Measurements from ENCODE around the gene RIN3.

RIN3 gene

DNA sequence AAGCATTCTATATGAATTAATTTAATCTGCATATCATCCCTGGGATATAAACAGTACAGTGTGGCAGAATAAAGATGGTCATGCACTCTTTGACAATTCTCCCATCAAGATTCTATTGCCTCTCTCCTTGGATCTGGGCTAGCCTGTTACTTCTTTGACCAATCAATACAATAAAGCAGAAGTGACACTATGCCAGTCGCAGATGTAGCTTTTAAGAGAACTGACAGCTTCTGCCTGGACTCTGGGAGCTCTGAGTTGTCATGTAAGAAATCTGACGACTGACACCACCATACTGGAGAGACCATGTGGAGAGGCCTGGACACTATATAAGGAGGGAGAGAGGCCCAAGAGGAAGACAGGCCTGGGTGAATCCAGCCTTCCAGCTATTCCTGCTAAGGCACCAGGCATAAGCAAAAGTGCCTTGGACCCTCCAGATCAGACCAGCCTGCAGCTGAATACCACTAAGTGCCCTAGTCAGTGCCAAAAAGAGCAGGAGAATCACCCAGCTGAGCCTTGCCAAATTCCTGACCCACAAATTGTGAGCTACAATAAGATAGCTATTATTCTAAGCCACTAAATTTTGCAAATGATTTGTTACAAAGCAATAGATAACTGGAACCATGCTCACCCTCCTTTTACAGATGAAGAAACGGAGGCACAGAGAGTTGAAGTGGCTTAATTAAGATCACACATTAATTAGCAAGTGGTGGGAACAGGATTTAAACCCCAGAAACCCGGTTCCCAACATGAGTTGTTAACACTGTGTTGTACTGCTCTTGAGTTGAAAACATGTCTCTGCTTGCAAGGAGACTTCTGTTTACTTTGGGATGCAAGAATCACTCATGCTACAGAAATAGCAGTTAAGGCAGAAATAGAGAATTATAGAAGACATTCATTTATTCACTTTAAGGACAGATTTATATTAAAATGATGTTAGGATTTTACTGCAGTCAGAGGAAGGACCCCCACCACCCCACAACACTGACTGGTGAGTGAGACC, 84.6 kb downstream of the RIN3 start:
- DNase-seq (ENCODE audit: low read depth in 2 of 2) = no peak

DNA sequence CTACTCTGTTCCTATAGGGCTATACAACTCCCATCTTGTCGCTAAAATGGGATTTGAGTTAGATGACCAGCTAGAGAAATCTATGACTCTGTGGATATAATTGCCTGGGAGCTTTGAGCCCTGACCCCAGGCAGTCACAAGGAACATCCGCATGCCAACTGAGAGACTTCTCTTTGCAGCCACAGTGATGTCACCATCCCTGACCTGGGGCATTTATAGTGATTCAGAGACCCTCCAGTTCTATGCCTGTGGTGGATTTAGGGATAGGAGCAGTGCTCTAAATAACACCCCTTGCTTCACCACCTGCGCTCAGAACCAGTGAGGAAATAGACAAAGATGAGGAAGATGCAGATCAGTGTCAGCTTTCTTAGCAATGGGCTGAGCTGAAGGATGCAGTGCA, 86.2 kb downstream of the RIN3 start:
- DNase-seq (ENCODE audit: low read depth in 2 of 2) = no peak

DNA sequence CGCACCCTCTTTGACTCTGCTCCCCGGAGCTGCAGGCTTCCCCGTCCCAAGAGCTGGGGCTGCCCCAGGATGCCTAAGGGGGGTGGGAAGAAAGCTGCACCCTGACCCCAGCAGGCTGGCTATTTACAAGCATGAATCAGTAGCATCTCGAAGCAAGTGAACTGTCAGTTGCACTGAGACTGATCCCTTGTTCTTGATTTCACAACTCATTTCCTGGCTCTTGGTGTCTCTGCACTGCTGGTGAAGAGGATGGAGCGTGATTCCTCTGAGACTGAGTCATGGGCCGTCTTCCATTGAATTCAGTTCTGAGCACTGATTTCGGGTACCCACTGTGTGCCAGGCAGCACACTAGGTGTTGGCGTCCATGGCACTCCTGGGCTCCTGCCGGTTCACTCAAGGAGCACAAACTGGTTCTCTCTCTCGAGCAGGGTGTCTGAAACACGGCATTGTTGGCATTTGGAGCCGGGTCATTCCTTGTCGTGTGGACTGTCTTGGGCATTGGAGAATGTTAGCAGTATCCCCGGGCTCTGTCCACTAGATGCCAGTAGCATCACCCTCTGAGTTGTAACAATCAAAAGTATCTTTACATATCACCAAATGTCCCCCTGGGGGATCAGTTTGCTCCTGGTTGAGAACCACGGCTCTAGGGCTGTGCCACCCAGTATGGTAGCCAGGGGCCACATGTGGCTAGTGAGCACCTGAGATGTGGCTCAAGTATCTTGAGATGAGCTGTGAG, 86.9 kb downstream of the RIN3 start:
- peak; percentile 51 to 52 for DNase-seq (ENCODE audit: low read depth in 2 of 2)

- DNase-seq (ENCODE audit: low read depth in 2 of 2) = no peak
Observed at GRCh38 chr14:92601131-92601710, 87.6 kb downstream of the RIN3 start.

- DNase-seq (ENCODE audit: low read depth in 2 of 2) = no peak
Observed at GRCh38 chr14:92601757-92602417, 88.3 kb downstream of the RIN3 start.

DNA sequence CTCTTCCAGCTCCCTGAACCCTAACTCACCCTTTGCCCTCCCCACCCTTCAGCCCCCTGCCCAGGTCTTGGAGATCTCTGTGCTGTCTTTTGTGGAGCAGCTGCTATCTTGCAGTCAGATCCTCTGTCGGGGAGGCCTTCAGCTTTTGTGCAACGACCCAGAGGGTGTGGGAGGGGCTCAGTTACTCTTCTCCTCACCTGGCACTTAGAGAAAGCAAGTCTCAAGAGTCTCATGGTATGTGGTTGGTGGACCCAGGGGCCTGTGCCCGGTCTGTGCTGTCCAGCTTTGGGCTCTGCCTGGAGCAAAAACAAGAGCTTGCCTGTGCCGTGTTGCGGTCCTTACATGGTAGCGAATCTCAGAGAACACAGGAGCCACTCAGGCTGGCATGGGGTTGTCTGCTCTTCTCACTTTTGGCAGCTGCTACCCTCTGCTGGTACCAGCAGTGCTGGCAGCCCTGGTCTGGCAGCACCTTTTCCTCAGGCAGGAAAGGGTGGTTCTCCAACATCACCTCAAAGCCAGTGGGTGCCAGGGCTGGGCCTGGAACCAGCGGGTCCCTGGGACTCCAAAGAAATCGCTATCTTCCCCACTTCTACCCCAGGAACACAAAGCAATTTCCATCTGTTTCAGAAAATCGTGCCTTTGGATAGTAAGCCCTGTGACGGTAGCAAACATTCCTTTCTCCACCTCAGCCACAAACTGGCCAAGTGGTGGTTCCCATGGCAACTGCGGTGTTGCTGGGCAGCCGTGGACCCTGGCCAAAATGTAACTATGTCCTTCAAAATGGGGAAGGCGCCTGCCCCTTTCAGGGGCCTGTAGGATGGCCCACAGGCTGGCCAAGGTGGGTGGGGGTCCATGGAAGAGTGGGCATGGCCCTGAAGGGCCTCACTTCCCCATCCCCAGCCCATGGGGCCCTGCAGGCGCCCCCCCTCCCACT, 90.0 kb downstream of the RIN3 start:
- peak; percentile 49 to 62 for DNase-seq (ENCODE audit: low read depth in 2 of 2)

- DNase-seq (ENCODE audit: low read depth in 2 of 2) = no peak
Observed at GRCh38 chr14:92605274-92605940, 91.8 kb downstream of the RIN3 start.

- no peak for DNase-seq (ENCODE audit: low read depth in 2 of 2)
Observed at GRCh38 chr14:92607251-92607650, 93.7 kb downstream of the RIN3 start.

DNA sequence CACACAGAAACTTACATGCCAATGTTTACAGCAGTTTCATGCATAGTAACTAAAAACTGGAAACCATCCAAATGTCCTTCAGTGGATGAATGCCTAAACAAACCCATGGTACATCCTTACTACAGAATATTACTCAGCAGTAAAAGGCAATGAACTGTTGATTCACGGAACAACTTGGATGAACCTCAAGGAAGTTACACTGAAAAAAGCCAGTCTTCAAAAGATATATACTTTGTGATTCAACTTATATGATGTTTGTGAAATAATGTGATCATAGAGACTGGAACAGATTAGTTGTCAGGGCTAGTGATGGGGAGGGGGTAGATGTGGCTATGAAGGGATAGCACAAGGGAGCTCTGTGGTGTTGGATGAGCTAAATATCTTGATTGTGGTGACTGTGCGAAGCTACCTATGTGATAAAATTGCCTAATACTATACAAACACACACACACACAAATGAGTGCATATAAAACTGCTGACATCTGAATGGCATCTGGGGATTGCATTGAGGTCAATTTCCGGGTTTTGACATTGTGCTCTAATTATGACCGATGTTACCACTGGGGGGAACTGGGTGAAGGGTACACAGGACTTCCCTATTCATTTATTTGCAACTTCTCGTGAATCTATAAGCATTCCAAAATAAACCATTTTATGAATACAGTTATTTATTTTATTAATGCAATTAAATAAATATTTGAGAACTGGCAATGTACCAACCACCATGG, 94.3 kb downstream of the RIN3 start:
- DNase-seq (ENCODE audit: low read depth in 2 of 2) = peak; percentile 59 to 65

- no peak for DNase-seq (ENCODE audit: low read depth in 2 of 2)
Observed at GRCh38 chr14:92609955-92610354, 96.4 kb downstream of the RIN3 start.

DNA sequence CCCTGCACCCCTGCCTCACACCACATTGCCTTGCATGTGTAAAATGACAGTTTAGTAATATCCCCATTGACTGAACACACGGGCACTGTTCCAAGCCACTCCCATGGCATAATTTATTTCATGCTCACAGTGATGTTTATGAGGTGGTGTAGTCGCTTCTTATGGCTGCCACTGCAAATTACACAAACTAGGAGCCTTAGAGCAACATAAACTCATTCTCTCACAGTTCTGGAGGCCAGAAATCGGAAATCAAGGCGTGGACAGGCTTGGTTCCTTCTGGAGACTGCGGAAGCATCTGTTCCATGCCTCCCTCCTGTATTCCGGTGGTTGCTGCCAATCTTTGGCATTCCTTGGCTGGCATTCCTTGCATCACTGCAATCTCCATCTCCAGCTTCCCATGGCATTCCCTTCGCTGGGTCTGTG, 97.3 kb downstream of the RIN3 start:
- DNase-seq (ENCODE audit: low read depth in 2 of 2) = no peak

GRCh38 chr14:92613008-92613658, 99.6 kb downstream of the RIN3 start:
- DNase-seq (ENCODE audit: low read depth in 2 of 2) = no peak

DNA sequence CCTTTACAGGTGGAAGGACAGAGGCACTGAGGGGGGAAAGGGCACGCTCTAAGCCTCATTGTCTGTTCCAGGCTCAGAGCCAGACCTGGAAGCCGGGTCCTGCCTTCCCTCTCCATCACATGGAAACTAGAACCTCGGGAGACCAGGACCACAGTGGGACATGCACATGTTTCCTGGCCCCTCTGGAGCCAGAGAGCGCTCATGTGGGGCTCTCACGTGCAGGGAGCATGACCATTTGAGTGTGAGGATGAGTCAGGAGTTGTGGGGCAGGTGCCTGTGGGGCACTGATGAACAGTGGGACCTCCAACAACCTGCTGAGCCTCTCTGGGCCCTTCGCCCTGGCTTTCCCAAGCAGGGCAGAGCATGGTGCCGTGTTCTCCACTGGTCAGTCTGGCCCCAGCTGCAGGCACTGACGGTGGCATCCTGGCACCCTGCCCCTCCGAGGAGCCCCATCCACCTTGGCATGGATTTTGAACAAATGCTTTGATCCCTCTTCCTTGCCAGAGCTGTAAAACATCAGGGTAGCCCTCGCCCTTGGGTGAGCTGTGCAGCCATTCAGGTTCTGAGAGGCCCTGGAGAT, 100.2 kb downstream of the RIN3 start:
- no peak for DNase-seq (ENCODE audit: low read depth in 2 of 2)

DNA sequence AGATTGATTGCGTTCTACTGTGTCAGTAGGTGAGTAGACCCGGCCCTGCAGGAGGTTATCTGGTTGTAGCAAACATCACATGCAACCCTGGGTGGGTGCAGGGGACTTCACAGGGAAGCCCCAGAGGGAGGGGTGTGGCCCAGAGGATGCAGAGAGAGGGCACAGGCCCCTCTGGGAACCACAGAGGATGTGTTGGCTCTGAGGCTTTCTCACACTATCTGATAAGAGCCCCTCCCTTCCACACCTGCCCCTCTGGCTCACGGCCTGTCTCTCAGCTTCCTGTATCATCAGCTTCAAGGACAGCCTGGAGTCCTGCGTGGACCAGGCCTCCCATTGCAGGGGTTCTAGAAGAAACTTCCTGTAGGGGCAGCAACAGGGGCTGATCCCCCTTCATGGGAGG, 101.9 kb downstream of the RIN3 start:
- DNase-seq (ENCODE audit: low read depth in 2 of 2) = no peak

- DNase-seq (ENCODE audit: low read depth in 2 of 2) = no peak
Observed at GRCh38 chr14:92616178-92616577, 102.6 kb downstream of the RIN3 start.

DNA sequence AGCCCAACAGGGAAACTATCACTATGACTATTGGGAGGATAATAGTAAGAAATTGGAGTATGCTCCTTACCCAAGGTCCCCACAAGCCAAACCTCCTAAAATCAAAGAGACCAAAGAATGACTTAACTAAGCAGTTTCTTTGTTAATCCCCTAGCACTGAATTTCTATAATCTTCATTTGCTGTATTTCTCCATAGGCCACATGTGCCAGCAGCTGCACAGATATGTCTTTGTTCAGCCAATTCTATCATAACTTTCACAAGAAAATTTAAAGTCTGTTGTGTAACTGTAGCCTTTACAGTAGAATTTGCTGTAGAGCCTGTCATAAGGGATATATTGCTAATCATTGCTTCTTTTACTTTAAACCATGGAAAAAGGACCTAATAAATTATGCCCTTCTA, 104.0 kb downstream of the RIN3 start:
- DNase-seq (ENCODE audit: low read depth in 2 of 2) = no peak

- DNase-seq (ENCODE audit: low read depth in 2 of 2) = no peak
Observed at GRCh38 chr14:92619671-92620456, 106.3 kb downstream of the RIN3 start.

DNA sequence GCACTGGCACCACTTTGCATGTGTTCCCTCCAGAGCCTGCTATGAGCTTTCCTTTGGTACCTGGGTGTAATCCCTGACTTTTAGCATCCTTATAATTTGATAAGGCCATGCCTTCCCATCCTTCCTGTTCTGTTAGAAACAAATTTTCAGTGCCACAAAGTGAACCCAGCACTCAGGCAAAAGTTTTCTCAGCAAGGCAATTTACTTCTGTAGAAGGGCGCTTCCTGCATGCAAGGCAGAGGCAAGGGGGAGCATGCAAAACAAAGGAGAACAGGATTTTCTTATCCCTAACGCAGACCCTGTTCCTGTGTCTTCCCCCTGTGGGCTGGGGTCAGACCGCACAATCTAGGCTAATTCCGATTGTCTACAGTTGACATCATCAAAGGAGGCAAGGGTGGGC, 108.7 kb downstream of the RIN3 start:
- no peak for DNase-seq (ENCODE audit: low read depth in 2 of 2)
